HL-60 (cell line): ENCODE results near the gene CARS2.

Experiments used
- CTCF ChIP-seq: IDR thresholded peaks from one replicate; pipeline ENCODE4 v1.5.1; 2011; ENCODE audit warnings: low read length, control low read depth, inconsistent platforms; ENCODE audit not compliant: insufficient read depth
- SPI1 ChIP-seq: IDR thresholded peaks from 2 replicates; pipeline ENCODE4 v1.6.1; 2012; ENCODE audit warnings: low read depth, mild to moderate bottlenecking, borderline replicate concordance

- TF ChIP-seq CTCF (no peak), SPI1 (no peak)
Observed at GRCh38 chr13:110706570-110707372, 855 bp upstream of the CARS2 start.
